Activated T-helper 1 cell treated with Interleukin-2 at 50 U/mL for 16 hours (primary cell): ENCODE results near the gene FOXP1.

Experiments
- DNase-seq: peaks from one replicate; pipeline ENCODE4 v3.0.0-alpha.2; 2020; ENCODE audit warnings: low read depth

FOXP1 gene

GRCh38 chr3:71210257-71211007 is 373.1 kb downstream of the FOXP1 start:
- DNase-seq = no peak

DNA sequence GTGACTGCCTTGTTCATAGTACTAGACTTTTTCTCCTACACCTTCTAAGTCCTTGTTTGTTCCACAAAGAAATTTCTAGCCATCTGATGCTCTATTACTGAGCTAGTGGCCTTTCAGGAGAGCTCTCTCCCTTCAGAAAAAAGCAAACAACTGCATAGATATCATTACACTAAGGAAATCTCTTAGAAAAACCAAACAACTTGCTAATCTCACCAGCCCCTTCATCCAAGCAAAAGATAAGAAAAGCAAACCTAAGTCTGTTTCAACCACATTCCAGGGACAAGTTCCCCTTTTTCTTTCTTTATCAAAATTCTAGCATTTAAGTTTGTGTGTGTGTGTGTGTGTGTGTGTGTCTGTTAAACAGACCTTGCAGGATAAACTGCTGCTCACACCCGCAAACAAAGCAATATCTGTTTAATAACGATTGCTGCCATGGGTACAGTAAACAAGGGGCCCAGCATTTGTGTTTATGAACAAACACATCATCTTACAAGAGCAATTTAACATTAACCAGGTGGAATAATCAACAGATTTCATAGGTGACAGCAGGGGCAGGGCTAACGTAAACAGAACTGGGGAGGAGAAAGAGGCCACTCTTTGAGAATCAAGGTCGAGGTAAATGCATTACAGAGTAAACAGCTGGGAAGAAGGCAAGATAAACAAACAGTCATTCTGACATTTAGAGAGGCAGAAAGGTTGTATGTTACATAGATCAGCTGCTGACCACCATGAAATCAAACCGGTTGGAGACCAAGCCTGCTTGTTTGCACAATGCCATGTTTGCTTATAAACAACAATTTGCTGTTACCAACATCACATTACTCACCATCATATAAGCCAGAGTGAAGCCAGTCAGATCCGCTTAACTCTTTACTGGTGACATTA is 375.1 kb downstream of the FOXP1 start:
- no peak for DNase-seq

- DNase-seq = no peak
Observed at GRCh38 chr3:71207632-71208031, 375.9 kb downstream of the FOXP1 start.

DNA sequence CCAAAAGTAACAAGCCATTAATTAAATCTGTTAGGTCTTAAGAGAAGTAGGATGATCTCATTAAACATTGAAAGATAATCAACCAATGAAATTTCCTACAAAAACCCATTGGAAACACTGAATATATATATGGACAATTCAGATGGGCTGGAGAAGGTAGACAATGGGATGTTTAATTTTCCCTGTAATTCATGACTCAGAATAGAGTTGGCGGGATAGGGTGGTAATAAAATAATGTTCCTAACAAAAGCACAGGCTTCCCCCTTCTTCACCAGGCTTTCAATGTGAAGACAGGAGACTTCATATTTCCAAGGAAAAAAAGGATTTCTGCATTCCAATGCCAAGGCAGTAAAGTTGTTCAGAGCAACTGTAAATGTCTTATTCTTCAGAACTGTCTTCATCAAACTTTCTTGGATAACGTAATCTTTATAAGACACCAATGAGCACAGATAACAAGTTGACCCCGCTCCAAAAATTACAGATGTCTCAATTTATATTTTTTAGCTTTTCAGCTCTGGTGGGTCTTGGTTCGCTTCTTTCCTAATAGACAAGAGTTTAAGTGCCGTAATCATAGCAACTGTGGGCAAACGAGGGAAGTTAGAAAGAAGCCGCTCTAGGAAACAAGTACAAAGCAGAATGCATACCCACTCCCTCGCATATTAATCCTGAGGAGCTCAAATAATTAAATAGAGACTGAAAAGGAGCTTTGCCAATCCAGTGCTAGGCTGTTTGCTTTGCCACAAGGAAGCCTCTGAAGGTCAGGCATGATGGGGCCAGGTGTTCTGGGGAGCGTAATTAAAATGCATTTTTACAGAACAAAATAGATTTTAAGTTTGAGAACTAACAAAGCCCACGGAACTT is 377.0 kb downstream of the FOXP1 start:
- no peak for DNase-seq

DNA sequence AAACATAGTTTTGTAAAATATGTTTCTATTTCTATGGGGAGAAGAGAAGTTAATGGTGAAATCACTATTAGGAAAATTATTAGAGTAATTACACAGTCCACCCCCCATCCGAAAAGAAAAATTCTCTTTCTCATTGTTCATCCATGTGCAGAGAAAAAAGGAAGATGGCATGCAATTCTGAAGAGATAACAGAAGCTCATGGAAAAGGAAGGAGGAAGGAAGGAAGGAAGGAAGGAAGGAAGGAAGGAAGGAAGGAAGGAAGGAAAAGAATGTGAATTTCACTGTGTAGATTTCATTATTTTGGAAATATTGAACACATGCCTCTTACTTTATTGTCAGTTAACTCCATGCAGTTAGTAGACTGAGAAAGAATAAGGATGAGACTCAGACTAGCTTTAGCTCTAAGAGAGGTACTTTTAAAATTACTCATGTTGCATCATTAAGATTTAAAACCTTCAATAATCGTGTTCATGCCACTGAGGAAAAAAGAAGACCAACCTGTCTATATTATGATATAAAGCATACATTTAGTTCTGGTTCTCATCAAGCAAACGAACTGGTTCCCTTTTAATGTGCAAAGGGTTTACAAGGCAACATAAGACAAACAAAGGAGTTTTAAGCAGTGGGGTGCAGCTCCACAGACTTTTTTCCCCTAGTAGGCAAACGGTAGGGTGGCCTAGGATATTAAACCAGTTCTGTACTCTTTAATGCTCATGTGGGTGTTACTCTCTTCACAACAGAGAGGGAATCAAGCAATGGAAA is 379.6 kb downstream of the FOXP1 start:
- DNase-seq = no peak

DNA sequence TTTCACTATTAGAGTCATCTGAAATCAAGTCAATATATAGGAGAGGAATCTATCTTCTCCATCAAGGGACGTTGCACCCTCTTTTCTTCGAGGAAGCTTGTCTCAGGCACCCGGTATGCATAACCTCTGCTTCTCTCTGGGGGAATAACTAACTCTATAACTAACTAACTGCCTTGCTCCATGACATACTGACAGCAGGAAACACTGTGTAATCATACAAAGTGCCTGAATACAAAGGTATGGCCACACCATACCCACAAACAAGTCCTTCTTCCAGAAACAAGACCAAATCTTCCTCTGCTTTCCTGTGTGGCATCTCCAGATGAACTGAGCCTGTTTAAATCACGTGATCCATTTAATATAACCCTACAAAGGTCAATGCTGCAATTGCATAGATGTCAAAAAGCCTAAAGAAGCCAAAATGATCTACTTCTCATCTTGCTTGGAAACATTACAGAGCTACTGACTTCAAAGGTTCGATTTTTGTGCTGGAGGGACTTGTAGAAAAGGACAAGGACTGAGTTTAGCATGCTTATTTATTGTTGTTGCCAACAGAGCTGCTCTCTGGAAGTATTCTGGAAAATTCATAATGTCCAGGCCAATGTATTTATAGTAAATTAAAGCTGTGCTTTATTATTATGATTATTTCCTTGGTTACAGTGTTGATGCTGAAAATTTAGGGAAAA is 380.5 kb downstream of the FOXP1 start:
- no peak for DNase-seq

DNA sequence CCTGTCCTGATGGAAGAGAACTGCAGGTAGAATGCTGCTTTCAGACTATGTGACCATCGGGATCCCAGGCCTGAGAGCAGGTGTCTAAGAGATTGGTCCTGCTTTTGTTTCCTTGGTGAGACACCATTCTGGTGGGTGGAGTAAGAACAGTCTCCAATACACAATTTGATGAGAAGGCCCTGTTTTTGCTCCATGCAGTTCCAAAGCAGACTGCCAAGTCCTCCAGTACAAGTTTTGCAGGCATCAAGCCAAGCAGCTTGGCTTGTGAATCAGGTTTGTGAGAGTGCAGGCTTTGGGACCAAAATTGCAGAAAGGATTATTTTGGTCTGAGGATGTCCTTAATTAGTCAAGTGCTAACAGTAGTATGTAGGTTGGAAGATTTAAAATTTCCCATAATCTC is 381.6 kb downstream of the FOXP1 start:
- DNase-seq = no peak

- DNase-seq = no peak
Observed at GRCh38 chr3:71197841-71198565, 385.5 kb downstream of the FOXP1 start.

DNA sequence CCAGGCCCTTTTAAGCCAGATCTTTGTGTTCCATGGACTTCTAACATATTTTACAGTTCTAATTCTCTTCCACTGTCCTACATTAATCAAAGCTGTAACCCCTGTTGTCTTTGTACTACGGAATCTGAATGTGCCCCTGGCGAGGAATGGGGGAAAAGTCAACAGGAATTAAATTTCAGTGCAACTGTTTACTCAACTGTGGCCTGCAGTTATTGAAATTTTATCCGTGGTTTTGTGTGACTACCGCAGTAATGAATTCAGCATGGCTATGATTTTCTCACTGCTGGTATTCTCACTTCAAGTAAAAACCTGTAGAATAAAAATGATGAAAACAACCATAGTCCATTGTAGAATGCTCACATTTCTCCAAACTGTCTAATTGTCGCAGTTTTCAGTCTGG is 388.0 kb downstream of the FOXP1 start:
- no peak for DNase-seq

DNA sequence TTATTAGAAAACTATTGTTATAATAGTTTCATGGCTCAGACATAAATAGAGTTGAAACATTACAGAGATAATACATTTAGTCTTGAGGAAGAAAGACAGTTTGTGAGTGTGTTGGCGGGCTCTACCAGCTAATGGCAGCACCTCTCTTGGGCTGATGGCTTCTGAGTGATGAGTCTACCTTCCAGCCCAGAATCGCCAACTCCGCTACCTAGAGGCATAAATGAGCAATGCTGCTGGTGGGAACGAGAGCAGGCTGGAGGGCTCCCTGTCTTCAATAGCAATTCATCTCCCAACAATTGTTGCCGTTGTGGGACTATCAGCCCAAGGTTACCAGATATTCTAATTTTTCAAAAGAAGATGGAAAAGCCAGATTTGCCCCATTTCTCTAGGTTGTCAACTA is 388.7 kb downstream of the FOXP1 start:
- no peak for DNase-seq

- no peak for DNase-seq
Observed at GRCh38 chr3:71191031-71191482, 392.5 kb downstream of the FOXP1 start.

GRCh38 chr3:71189480-71189879 is 394.0 kb downstream of the FOXP1 start:
- no peak for DNase-seq

GRCh38 chr3:71187715-71188114 is 395.8 kb downstream of the FOXP1 start:
- DNase-seq = no peak

DNA sequence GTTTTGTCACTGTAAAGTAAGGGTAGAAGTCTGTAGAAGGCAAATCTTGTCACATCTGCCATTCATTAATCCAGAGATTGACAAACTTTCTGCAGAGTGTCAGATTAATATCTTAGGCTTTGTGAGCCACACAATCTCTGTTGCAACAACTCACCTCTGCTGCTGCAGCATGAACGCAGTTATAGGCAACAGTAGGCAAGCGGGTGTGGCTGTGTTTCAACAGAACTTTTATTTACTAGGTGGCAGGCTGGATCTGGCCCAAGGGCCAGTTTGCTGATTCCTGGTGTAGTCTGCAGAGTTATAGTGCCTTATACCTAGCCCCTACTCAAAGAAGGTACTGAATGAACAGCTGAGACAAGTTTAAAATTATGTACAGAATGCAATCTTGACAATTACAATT is 396.7 kb downstream of the FOXP1 start:
- DNase-seq = no peak

DNA sequence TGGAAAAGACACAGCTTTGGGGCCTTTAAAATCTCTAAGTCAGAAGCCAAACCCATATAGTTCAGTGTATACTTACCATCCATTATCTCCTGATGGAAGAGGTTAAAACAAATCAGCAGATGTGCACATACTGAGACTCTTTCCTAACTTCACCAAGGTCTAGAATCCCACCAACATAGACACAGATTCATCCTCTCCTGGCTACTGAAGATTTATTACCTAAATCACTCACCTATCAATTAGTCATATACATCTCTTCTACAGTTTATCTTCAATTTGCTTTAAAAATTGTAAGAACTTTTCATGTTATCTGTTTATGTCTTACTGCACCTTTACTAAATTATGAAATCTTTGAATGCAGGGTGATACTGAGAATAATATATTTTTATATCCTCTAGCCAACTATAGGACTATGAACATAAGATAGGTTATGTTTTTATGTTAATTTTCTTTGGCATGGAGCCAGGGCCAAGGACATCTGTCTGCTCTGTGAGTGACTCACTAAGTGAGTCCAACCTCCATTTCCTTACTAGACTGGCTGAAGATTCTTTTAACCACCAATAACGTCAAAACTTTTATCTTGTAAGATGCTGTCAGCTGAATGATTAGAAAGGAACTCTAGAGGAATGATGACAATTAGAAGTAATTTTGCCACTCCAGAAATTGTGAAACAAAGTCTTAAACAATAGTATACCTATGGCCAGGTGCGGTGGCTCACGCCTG is 397.6 kb downstream of the FOXP1 start:
- no peak for DNase-seq

- no peak for DNase-seq
Observed at GRCh38 chr3:71184252-71184651, 399.3 kb downstream of the FOXP1 start.

DNA sequence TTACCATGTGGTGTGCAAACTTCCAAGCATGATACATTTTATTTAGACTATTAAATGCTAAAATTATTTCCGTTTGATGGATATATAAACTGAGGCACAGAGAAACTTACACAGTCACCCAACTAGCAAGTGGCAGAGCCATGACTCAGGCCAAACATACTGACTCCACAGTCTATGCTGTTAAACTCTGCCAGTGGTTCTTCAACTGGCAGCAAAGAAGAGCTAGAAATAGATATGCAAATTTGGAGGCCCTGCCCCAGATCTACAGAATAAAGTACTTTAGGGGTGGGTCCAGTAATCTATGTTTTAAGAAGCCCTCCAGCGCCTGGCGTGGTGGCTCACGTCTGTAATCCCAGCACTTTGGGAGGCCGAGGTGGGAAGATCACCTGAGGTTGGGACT is 400.0 kb downstream of the FOXP1 start:
- no peak for DNase-seq

GRCh38 chr3:71180524-71180923 is 403.0 kb downstream of the FOXP1 start:
- DNase-seq = no peak

DNA sequence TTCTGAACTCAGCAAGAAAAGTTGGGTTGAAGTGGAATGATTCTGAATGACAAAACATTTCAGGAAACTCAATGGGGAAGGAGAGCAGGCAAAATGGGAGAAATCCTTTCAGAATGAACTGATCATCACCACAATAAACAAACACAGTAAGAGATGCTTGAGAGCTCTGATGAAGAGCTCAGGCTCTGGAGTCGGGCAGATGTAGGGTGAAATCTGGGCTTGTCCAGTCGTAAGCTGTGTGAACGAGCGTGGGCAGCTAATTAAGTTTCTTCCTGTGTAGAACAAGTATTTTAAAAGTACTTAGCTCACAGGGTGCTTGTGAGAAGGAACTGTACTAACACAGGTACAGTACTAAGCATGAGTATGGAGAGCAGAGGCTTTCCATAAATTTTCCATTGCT is 406.2 kb downstream of the FOXP1 start:
- no peak for DNase-seq

- no peak for DNase-seq
Observed at GRCh38 chr3:71176366-71176765, 407.2 kb downstream of the FOXP1 start.
